GM18909 (cell line): ENCODE measurements around the gene ZNF862.
"Not testable (repeated sequence)": the region's sequence is repeated elsewhere in the genome, so short reads cannot be mapped to it uniquely, and the experiment has no call there.

Source experiments
- ATAC-seq: cut with Tn5 transposase; IDR thresholded peaks from one replicate; pipeline ENCODE4 v1.9.1; 2021; ENCODE audit warnings: mild to moderate bottlenecking; ENCODE audit not compliant: unreplicated experiment, poor library complexity

Gene ZNF862

DNA sequence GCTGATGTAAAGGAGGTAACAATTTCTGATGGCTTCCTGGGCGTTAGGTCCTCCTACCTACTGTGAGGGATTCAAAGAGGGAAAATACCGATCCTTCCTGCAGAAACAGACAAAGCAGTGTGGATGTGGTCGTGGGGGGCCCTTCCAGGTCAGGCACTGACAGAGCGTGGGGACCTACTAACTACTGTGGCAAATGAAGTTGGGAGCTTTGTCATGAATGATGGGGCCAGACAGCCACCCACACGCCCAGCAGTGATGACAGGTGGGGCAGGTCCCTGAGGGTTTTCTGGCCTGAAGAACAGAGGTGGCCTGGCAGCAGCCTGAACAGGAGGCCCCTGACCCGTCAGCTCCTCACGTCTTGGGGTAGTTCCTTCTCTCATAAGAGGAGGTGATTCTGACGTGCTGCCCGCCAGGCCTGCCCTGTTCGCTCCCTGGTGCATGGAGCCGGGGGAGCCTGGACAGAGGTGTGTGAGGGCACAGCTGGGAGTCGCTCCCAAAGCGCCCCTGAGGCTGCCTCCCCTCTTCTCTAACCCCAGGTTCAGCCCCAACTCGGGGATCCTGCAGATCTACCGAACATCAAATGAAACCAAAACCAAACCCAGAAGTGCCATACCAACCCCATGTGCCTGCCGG is 39.8 kb downstream of the ZNF862 start:
- no peak for ATAC-seq

DNA sequence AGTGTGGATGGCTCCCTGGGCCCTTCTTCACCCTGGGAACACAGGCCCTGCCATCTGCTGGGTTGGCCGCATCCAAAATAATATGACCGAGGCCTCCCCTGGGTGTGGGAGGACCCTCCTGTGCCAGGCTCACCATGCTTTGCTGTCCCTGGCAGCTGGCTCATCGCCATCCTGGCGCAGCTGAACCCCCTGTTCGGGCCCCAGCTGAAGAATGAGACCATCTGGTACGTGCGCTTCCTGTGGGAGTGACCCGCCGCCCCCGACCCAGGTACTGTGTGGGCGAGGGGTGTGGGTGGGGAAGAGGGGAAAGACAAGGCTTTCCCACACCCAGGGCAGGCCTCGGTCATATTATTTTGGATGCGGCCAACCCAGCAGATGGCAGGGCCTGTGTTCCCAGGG is 40.3 kb downstream of the ZNF862 start:
- ATAC-seq = no peak

DNA sequence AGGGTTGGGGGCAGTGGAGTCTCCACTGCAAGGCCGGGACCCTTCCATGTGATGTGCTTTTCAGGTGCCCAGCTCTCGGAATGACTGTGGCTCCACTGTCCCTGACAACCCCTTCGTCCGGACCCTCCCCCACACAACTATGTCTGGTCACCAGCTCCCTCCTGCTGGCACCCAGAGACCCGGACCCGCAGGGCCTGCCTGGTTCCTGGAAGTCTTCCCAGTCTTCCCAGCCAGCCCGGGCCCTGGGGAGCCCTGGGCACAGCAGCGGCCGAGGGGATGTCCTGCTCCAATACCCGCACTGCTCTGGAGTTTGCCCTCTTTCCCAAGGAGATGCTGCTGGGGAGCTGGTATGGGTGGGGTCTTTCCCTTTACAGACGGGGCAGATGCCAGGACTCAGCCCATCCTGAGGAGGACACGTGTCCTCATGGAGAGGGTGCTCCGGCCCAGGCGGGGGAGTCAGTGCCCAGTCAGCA is 41.1 kb downstream of the ZNF862 start:
- no peak for ATAC-seq

DNA sequence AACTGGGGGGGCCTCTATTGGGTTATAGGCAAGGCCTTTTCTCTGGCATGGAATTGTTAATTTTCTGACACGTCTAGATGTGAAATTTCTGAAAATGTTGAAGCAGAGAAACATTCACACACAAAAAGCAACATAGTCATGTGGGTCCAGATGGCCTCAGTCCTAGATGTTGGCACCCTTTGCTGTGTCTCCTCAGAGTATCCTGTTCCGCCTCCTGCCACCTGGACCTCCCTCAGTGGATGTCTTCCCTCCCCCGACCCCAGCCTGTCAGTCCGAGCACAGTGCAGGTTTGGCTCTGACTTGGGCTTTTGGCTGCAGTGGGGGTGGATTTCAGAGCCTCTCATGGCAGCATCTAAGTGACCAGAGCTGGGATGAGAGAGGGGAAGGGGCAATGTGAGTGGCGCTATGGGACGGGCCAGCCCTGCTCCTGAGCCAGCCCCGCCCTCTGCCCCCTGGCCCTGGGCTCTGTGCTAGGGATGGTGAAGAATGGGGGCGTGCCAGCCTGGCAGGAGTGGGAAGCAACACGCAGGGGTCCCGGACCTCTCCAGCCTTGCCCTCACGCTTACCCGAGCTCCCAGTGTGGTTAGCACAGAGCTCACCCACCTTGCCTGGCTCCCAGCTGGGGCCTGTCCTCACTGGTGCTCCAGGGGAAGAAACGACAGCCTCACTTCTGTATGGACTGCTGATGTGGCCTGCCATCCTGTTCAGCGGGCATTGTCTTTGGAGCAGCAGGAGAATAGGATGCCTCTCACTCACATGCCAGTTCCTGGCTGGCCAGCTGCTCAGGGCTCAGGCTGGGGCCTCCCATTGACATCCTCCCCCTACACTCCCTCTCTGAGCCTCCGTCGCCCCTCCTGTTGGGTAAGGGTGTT is 41.8 kb downstream of the ZNF862 start:
- no peak for ATAC-seq

DNA sequence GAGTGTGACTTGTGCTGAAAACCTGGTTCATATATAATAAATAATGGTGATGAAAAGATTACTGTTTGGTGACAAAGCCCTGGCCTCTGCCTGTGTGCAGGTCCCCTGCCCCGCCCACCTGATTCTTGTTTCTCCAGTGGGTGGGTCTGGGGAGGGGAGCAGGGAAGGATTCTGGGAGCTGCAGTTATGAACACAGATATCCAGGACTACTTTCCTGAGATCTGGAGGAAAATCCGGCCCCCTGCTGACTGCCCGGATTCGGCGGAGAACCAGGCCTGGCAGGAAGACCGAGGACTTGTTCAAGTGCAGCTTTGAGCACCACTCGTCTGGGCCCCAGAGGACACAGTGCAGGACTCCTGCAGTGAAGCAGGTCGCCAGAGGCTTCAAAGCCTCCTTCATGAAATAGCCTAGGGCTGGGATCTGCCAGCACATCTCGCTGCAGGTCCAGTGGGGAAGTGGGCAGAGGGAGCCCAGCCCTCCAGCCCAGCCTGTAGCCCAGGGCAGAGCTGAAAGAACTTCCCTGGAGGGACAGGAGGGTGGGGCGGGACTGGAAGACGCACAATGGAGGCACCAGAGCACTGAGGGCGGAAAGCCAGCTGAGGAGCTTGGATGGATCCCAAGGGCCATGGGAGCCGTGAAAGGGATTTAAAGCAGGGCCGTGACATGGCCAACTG is 42.6 kb downstream of the ZNF862 start:
- no peak for ATAC-seq

DNA sequence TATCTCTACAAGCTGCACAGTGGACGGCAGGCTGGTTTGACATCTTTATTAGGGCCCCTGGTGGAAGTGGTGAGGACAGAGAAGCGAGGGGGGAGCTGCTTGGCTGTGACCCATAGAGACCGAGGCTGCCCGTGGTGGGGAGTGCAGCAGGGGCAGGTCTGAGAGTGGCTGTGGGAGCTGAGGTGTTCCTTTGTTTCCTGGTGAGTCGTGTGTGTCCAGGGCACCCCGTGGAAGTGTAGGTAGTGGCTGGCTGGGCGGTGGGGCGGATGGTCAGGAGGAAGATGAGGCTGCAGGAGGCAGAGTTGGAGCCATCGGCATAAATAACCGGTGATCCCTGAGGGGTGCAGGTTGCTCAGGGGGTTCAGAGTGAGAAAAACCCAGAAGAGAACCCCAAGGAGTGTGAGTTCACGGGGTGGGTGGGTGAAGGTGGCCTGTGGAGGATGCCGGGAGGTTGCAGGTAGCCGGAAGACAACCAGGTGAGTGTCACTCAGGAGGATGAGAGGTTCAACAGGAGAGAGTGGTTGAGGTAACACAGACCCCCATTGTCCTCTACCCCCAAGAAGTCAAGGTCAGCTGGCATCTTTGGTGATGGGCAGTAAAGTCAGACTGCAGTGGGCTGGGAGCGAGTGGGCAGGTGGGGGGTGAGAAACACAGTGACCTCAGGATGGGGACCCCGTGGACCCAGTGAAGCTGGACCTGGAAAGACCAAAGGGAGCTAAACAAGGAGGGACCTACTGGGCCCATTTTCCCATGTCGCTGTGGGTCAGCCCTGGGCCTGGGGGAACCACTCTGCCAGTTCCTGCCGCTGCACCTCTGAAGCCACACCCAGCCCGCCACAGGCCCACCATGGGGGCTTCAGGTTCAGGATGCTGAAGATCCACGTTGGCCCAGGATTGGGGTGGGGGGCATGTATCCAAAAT is 43.4 kb downstream of the ZNF862 start:
- ATAC-seq = no peak

DNA sequence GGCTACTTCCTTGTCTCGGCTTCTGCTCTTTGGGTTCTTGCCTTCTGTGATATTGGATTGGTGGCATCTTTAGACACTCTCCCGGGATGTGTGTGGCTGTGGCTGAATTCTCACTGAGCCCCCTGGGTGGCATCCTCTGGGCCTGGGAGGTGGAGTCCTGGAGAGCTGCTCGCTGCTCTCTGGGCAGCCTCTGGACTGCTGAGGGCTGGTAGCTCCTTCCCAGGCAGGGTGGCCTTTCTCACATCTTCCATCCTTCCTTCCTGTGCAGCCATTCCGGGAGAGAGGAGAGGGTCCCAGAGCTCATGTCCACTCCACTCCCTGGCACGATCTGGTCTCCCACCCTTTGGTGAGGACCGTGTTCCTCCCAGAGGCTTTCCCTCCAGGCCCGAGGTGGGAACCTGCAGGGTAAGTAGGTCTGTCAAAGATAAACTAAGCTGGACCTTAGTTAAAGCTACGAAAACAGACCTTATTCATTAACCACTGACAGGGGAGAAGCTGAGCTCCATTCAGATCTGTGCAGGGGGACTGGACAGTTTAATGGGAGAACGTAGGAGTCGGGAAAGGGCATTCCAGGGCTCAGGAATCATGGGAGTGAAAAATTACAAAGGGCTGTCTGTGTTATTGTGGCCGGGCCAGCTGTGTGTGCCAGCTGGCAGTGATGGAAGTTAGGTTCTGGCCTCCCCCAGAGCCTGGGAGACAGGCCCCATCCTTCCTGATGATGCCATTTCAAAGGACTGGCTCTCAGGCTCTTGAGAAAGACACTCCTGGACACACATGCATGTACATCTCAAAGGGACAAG is 44.3 kb downstream of the ZNF862 start:
- ATAC-seq = no peak

DNA sequence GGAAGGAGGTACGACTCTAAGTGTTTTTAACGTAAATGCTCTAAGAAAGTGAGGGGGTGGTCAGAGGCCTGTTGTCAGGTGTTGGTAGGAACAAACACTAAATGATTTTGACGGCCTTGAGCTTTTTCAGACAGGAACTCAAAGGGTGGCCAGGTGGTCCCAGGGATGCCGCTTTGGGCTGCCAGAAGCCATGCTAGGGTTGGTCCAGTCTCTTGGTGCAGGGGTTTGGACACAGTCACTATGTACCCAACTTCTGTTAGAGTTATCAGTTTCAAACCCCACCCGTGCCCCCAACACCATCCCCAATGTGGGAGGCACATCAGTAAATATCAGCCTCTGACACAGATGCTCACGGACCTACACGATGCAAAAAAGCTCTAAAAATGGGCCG is 44.9 kb downstream of the ZNF862 start:
- ATAC-seq = no peak

DNA sequence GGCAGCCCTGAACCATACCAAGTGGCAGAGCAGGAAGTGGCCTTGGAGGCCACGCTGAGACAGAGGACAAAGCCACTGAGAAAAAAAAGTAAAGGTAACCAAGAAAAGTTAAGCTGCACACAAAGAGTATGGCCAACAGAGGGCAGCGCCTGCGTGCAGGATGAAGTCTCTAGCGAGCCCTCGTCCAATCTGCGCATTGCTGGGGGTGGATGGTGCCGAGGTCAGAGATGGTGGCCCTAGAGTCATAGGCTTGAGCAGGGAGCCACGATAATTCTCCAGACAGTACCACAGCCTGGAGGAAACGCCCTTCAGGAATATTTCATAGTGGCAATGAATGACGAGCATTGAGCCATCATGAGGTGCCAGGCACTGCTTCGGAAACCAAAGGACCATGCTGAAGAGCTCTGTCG is 45.3 kb downstream of the ZNF862 start:
- ATAC-seq = no peak

DNA sequence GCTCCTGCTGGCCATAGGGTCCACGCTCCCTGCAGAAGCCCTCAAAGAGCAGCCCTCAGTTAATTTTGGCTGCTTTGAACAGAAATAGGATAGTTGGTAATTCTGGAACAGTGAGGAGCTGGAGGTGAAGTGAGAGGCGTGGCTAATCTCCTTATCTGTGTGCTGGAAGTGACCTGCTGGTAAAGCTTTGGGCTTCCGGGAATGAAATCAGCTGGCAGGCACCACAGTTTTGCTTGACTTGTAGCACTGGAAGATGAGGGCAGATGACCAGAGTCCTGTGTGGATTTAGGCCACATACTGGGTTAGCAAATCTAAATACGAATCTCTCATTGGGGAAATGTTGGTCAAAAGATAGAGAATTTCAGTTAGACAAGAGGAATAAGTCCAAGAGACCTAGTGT is 45.8 kb downstream of the ZNF862 start:
- ATAC-seq = no peak

DNA sequence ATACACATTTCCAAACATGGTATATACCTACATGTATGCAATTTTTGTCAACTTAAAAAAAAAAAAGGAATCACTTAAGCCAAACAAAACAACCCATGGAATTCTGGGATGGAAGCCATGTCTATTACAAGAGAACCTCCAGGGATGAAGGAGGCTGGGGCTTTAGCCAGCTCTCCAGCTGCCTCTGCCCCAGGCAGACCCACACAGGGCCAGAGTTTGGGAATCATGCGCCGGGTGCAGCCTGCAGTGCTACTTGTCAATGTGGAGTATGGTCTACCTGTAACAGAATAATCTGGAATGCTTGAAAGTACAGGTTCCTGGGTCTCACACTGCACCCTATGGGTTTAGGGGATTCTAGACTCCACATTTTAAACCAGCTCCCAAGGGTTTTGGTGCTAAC is 46.4 kb downstream of the ZNF862 start:
- no peak for ATAC-seq

DNA sequence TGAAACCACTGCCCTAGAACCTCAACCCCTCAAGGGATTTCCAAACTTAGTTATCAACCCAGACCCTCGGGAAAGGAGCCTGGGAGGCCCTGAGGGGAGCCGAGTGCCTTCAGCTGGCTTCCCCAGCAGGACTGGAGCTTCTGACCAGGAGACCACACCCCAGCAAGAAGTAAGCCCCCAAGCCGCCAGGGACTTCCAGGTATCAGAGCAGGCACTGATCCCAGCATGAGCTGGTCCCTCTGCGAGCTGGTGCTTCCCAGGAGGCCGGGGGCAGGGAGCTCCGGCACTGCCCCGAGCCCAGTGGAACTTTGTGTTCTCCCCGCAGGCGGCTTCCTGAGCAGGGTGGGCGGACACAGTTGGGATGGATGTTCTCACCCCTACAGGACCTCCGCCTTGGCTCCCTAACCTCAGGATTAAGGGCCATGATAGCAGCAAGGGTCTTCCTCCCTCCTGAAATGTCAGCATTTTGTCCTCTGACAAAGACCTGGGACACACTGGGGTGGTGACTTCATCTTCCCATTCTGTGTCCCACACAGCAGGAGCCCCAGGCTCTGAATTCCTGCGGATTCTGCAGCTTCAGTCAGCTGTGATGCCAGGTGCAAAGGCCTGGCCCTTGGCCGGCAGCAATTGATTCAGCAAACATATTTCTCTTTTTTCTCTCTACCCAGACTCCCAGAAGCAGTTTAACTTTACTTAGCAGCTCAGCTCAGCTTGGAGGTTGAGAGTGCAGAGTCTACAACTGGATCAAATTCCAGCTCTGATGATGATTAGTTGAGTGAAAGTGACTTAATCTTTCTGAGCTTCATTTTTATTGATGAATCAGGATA is 47.2 kb downstream of the ZNF862 start:
- no peak for ATAC-seq

DNA sequence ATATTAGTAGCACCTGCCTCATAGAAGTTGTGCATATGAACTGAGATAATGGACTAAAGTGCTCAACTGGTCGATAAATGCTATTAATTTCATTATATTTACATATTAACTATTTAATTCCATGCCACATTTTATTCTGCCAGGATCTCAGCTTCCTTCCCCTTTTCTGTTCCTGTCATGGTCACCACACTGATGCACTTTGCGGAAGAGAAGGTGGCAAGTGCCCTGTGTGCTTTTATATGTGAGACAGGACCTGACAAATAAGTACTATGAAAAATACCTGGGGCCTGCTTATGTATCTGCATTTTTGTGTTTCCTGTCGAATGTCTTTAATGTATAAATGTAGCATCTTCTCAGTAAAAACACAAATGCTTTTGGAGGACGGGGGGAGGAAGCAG is 47.8 kb downstream of the ZNF862 start:
- ATAC-seq = no peak

DNA sequence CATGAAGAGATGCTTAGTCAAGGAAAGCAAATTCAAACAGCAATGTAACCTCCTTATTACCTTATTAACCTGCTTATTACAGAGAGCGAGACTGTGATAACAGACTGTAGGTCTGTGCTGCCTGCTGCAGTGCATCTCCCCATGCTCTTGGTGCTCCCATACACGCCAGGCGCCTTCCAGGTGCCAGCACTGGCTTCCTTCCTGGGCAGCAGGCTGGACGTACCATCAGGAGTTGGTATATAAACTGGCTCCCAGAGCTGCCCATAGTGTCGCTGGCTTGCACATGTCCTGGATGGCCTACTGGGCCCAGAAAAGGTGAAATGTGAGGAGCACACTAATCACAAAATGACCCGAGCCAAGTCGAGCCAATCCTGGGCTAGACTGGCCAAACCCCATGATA is 49.1 kb downstream of the ZNF862 start:
- no peak for ATAC-seq

DNA sequence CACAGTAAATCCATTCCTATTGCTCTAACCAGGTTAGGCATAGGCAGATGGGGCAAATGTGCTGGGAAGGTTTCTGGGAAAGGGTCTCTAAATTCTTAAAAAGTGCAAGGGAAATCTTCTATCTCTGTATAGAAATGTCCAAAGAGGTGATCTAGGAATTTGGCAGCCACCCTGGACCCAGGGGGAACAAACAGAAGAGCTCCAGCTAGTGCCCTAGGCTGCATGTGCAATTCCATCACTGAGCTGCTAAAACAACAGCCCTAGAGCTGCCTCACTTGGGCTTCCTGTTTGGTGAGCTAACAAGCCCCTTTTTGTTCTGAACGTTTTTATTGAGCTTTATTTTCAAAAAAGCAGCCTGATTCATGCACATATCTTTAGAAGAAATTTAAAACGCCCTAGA is 52.5 kb downstream of the ZNF862 start:
- not testable (repeated sequence) for ATAC-seq

DNA sequence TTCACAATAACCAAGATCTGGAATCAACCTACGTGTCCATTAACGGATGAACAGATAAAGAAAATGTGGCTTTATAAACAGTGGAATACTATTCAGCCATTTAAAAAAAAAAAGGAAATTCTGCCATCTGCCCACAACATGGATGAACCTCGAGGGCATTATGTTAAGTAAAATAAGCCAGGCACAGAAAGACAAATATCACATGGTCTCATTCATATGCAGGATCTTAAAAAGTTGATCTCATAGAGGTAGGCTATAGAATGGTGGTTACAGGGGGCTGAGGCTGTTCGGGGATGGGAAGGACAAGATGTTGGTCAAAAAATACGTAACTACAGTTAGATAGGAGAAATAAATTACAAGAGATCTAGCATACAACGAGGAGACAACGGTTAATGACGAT is 56.8 kb downstream of the ZNF862 start:
- ATAC-seq = not testable (repeated sequence)

DNA sequence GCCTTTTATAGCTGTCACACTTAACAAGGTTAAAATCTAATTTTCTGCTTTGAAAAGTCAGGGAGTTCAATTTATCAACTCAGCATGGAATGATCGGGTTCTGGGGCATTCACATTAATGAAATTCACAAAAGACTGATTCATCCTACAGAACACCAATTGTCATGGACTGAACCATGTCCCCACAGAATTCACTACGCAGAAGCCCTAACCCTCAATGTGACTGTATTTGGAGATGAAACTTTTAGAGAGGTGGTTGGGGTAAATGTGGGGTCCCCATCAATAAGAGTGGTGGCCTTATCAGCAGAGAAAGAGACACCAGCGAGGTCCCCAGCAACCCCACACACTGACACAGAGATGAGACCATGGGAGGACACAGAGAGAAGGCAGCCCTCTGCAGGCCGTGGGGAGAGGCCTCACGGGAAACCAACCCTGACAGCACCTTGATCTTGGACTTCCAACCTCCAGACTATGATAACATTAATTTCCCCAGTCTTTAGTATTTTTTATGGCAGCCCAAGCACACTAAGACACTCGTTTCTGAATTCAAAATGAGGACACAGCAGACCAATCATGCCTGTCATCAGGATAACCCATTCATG is 69.7 kb downstream of the ZNF862 start:
- ATAC-seq = not testable (repeated sequence)

DNA sequence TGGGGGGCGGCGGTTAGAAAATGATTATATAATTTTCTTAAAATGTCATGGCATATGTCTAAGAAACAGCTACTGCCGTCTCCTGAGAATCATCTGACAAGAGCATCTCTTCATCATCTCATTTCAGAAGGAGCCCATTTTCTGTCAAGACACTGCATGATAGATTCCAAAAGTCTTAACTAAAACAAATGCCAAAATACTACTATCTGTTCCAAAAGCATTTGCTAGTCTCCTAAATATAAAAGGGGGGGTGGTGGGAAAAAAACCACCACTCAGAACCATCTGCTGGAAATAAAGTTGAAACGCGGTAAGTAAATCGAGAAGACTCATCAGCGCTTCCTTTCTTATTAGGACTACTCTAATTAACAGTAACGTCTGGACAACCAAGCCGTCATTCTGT is 72.0 kb downstream of the ZNF862 start:
- not testable (repeated sequence) for ATAC-seq
